ENCODE measurements around the gene RABL6.

- TF ChIP-seq POLR2A (IDR thresholded peaks at IDR 0.05) (no peak), POLR2AphosphoS5 (IDR thresholded peaks at IDR 0.05) (no peak)
- TF ChIP-seq, protein P1, sequence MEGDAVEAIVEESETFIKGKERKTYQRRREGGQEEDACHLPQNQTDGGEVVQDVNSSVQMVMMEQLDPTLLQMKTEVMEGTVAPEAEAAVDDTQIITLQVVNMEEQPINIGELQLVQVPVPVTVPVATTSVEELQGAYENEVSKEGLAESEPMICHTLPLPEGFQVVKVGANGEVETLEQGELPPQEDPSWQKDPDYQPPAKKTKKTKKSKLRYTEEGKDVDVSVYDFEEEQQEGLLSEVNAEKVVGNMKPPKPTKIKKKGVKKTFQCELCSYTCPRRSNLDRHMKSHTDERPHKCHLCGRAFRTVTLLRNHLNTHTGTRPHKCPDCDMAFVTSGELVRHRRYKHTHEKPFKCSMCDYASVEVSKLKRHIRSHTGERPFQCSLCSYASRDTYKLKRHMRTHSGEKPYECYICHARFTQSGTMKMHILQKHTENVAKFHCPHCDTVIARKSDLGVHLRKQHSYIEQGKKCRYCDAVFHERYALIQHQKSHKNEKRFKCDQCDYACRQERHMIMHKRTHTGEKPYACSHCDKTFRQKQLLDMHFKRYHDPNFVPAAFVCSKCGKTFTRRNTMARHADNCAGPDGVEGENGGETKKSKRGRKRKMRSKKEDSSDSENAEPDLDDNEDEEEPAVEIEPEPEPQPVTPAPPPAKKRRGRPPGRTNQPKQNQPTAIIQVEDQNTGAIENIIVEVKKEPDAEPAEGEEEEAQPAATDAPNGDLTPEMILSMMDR (IDR thresholded peaks at IDR 0.05), result no peak
Observed at GRCh38 chr9:136771907-136772415, 35.8 kb upstream of the RABL6 start.
